Osteocyte (in vitro differentiated cells): Measurements from ENCODE around the gene CCSER2. TPM values are rescaled to one million over a fixed set of nuclear protein-coding genes. Genes with fewer than 3 reads are reported as not detected.

Experiments used
- DNase-seq: peaks from one replicate; pipeline ENCODE4 v3.0.0; 2021; ENCODE audit warnings: mixed read lengths; ENCODE audit not compliant: unreplicated experiment; ENCODE audit errors: extremely low spot score
- H3K27ac Mint-ChIP-seq: one replicate; pipeline ENCODE4 v1.8.0; 2021; ENCODE audit warnings: mild to moderate bottlenecking, mixed read lengths; ENCODE audit not compliant: unreplicated experiment
- H3K27me3 Mint-ChIP-seq: one replicate; pipeline ENCODE4 v1.8.0; 2021; ENCODE audit warnings: mixed read lengths; ENCODE audit not compliant: unreplicated experiment
- H3K36me3 Mint-ChIP-seq: one replicate; pipeline ENCODE4 v1.8.0; 2021; ENCODE audit warnings: mixed read lengths; ENCODE audit not compliant: unreplicated experiment
- H3K4me1 Mint-ChIP-seq: one replicate; pipeline ENCODE4 v1.8.0; 2021; ENCODE audit warnings: mixed read lengths; ENCODE audit not compliant: unreplicated experiment
- H3K4me3 Mint-ChIP-seq: one replicate; pipeline ENCODE4 v1.8.0; 2021; ENCODE audit warnings: mild to moderate bottlenecking, moderate library complexity, mixed read lengths; ENCODE audit not compliant: unreplicated experiment
- H3K9me3 Mint-ChIP-seq: one replicate; pipeline ENCODE4 v1.8.0; 2021; ENCODE audit warnings: mixed read lengths; ENCODE audit not compliant: unreplicated experiment
- CTCF ChIP-seq: fragments of 200-600 bp; sonication (generic); IDR thresholded peaks from 2 replicates; pipeline ENCODE4 v1.5.0; 2021; ENCODE audit warnings: antibody characterized with exemption, mild to moderate bottlenecking, moderate library complexity
- total RNA-seq: library from RNA; stranded (reverse); gene quantifications from 2 replicates; pipeline ENCODE4 v1.2.1, GENCODE V29; 2021

Gene CCSER2
- total RNA-seq, 1 donor from 2014 or later, result 70.3 TPM

- Mint-ChIP-seq H3K4me1 (peaks cover 18% of the 10 kb centered on the region), H3K9me3 (no peaks in the 10 kb centered on the region), H3K36me3 (no peaks in the 10 kb centered on the region), H3K27me3 (peaks cover under 1% of the 10 kb centered on the region), H3K4me3 (no peak overlapping the region), H3K27ac (no peak overlapping the region)
- no peak for DNase-seq
- TF ChIP-seq CTCF, result no peak
Observed at GRCh38 chr10:84542522-84543490, 214.4 kb downstream of the CCSER2 start.

- no peak for DNase-seq
- no peak overlapping the region for H3K4me3 Mint-ChIP-seq
- peaks cover 18% of the 10 kb centered on the region for H3K4me1 Mint-ChIP-seq
- no peaks in the 10 kb centered on the region for H3K36me3 Mint-ChIP-seq
- peaks cover 10% of the 10 kb centered on the region for H3K27me3 Mint-ChIP-seq
- no peak for TF ChIP-seq CTCF
- H3K9me3 Mint-ChIP-seq, result no peaks in the 10 kb centered on the region
- H3K27ac Mint-ChIP-seq, result no peak overlapping the region
Observed at GRCh38 chr10:84543948-84544347, 215.6 kb downstream of the CCSER2 start.

- Mint-ChIP-seq H3K36me3 (no peaks in the 10 kb centered on the region), H3K9me3 (no peaks in the 10 kb centered on the region), H3K4me3 (no peak overlapping the region), H3K4me1 (peaks cover 2% of the 10 kb centered on the region), H3K27me3 (peaks cover 20% of the 10 kb centered on the region), H3K27ac (no peak overlapping the region)
- TF ChIP-seq CTCF, result no peak
- DNase-seq, result no peak
Observed at GRCh38 chr10:84545651-84546050, 217.3 kb downstream of the CCSER2 start.

- Mint-ChIP-seq H3K27me3 (peaks cover 24% of the 10 kb centered on the region), H3K36me3 (no peaks in the 10 kb centered on the region), H3K9me3 (no peaks in the 10 kb centered on the region), H3K4me3 (no peak overlapping the region), H3K27ac (no peak overlapping the region), H3K4me1 (no peaks in the 10 kb centered on the region)
- DNase-seq, result no peak
- TF ChIP-seq CTCF, result no peak
Observed at GRCh38 chr10:84546609-84547008, 218.2 kb downstream of the CCSER2 start.

- no peak for TF ChIP-seq CTCF
- H3K27ac Mint-ChIP-seq, result no peak overlapping the region
- no peak for DNase-seq
- H3K9me3 Mint-ChIP-seq, result no peaks in the 10 kb centered on the region
- no peak overlapping the region for H3K4me3 Mint-ChIP-seq
- no peaks in the 10 kb centered on the region for H3K4me1 Mint-ChIP-seq
- H3K27me3 Mint-ChIP-seq, result peaks cover 26% of the 10 kb centered on the region
- no peaks in the 10 kb centered on the region for H3K36me3 Mint-ChIP-seq
Observed at GRCh38 chr10:84547616-84548015, 219.2 kb downstream of the CCSER2 start.
